Measurements from ENCODE around the gene UGT1A10.
"Not testable (repeated sequence)": the region's sequence is repeated elsewhere in the genome, so short reads cannot be mapped to it uniquely, and the experiment has no call there.

Gene UGT1A10

DNA sequence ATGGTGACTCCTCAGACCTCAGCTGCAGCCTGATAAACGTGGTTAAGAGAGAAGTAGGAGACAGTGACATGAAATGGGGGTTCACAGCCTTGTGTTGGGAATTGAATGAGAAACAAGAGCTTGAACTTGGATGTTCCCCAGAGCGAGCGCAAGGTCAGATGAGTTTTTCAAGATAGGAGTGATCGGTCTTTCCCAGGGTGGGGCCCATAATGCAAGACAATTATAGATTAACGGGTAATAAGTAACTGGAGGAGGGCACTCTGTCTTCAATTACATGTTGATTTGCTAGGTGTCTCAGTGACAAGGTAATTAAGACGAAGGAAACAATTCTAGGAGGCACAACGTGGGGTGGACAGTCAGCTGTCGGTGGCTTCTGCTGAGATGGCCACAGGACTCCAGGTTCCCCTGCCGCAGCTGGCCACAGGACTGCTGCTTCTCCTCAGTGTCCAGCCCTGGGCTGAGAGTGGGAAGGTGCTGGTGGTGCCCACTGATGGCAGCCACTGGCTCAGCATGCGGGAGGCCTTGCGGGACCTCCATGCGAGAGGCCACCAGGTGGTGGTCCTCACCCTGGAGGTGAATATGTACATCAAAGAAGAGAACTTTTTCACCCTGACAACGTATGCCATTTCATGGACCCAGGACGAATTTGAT, 76.5 kb downstream of the UGT1A10 start, which contains the start of gene UGT1A5:
TSS of gene UGT1A5 (plus strand) at position 297 of the 651 bp plus-strand sequence. CDS start at position 382, 85 bp downstream.
- H3K9me3 ChIP-seq (ENCODE audit: low read length) = no peaks in the 10 kb centered on the region
- peaks cover 0 to 3% of the 10 kb centered on the region in 2 donors for H3K27me3 ChIP-seq (ENCODE audit: control insufficient read depth in 1 of 2, insufficient read depth in 2 of 2, low read length in 2 of 2)
- H3K36me3 ChIP-seq (ENCODE audit: insufficient read depth, low read length) = no peaks in the 10 kb centered on the region
- no peaks in the 10 kb centered on the region for H3K4me1 ChIP-seq (ENCODE audit: insufficient read depth, low read length)
- H3K4me3 ChIP-seq (ENCODE audit: low read depth in 1 of 2, low read length in 2 of 2) = no peak within 1 kb of the TSS
- H3K27ac ChIP-seq (ENCODE audit: low read depth, low read length) = no peak within 1 kb of the TSS
- no peak within 1 kb of the TSS for H3K9ac ChIP-seq (ENCODE audit: low read length)

DNA sequence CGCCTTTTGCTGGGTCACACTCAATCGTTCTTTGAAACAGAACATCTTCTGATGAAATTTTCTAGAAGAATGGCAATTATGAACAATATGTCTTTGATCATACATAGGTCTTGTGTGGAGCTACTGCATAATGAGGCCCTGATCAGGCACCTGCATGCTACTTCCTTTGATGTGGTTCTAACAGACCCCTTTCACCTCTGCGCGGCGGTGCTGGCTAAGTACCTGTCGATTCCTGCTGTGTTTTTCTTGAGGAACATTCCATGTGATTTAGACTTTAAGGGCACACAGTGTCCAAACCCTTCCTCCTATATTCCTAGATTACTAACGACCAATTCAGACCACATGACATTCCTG, 77.0 kb downstream of the UGT1A10 start:
- H3K9ac ChIP-seq (ENCODE audit: low read length) = no peak overlapping the region
- no peaks in the 10 kb centered on the region for H3K9me3 ChIP-seq (ENCODE audit: low read length)
- no peak overlapping the region for H3K27ac ChIP-seq (ENCODE audit: low read depth, low read length)
- H3K4me1 ChIP-seq (ENCODE audit: insufficient read depth, low read length) = no peaks in the 10 kb centered on the region
- H3K27me3 ChIP-seq (ENCODE audit: control insufficient read depth in 1 of 2, insufficient read depth in 2 of 2, low read length in 2 of 2) = peaks cover 0 to 3% of the 10 kb centered on the region in 2 donors
- H3K4me3 ChIP-seq (ENCODE audit: low read depth in 1 of 2, low read length in 2 of 2) = no peak overlapping the region
- no peaks in the 10 kb centered on the region for H3K36me3 ChIP-seq (ENCODE audit: insufficient read depth, low read length)

DNA sequence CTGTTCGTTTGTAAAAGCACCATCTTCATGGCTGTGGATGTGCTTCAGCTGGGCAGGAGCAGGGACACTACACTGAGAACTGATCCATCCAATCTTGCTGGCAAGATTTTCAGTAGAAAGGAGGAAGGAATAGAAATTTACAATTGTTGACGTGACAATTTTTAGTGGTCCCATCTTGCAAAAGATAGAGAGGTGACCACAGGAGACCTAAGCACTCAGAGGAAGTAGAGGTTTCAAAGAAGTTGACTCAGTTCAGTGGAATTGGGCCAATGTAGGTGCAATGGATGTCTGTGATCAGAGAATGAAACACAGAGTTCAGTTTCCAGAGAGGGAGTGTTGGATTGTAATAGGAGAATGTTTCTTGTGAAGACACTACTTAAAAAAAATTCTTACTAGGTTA, 77.9 kb downstream of the UGT1A10 start:
- Histone ChIP-seq H3K27ac (ENCODE audit: low read depth, low read length) (no peak overlapping the region), H3K9ac (ENCODE audit: low read length) (no peak overlapping the region), H3K4me3 (ENCODE audit: low read depth in 1 of 2, low read length in 2 of 2) (no peak overlapping the region), H3K27me3 (ENCODE audit: control insufficient read depth in 1 of 2, insufficient read depth in 2 of 2, low read length in 2 of 2) (peaks cover 0 to 3% of the 10 kb centered on the region in 2 donors), H3K36me3 (ENCODE audit: insufficient read depth, low read length) (no peaks in the 10 kb centered on the region), H3K9me3 (ENCODE audit: low read length) (no peaks in the 10 kb centered on the region), H3K4me1 (ENCODE audit: insufficient read depth, low read length) (no peaks in the 10 kb centered on the region)

DNA sequence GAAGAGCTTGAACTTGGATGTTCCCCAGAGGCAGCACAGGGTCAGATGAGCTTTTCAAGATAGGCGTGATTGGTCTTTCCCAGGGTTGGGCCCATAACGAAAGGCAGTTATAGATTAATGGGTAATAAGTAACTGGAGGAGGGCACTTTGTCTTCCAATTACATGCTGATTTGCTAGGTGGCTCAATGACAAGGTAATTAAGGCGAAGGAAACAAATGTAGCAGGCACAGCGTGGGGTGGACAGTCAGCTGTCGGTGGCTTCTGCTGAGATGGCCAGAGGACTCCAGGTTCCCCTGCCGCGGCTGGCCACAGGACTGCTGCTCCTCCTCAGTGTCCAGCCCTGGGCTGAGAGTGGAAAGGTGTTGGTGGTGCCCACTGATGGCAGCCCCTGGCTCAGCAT, 82.3 kb downstream of the UGT1A10 start, which contains the start of gene UGT1A4:
TSS of gene UGT1A4 (plus strand) at position 185 of the 400 bp plus-strand sequence. CDS start at position 270, 85 bp downstream.
- Histone ChIP-seq H3K9ac (ENCODE audit: low read length) (no peak within 1 kb of the TSS), H3K27ac (ENCODE audit: low read depth, low read length) (no peak within 1 kb of the TSS), H3K27me3 (ENCODE audit: control insufficient read depth in 1 of 2, insufficient read depth in 2 of 2, low read length in 2 of 2) (no peaks in the 10 kb centered on the region), H3K4me3 (ENCODE audit: low read depth in 1 of 2, low read length in 2 of 2) (no peak within 1 kb of the TSS), H3K4me1 (ENCODE audit: insufficient read depth, low read length) (no peaks in the 10 kb centered on the region), H3K36me3 (ENCODE audit: insufficient read depth, low read length) (no peaks in the 10 kb centered on the region), H3K9me3 (ENCODE audit: low read length) (no peaks in the 10 kb centered on the region)

DNA sequence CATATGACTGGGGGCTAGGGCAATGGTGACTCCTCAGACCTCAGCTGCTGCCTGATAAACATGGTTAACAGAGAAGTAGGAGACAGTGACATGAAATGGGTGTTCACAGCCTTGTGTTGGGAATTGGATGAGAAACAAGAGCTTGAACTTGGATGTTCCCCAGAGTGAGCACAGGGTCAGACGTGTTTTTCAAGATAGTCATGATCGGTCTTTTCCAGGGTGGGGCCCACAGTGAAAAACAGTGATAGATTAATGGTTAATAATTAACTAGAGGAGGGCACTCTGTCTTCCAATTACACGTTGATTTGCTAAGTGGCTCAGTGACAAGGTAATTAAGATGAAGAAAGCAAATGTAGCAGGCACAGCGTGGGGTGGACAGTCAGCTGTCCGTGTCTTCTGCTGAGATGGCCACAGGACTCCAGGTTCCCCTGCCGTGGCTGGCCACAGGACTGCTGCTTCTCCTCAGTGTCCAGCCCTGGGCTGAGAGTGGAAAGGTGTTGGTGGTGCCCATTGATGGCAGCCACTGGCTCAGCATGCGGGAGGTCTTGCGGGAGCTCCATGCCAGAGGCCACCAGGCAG, 92.6 kb downstream of the UGT1A10 start, which contains the start of gene UGT1A3:
TSS of gene UGT1A3 (plus strand) at position 320 of the 579 bp plus-strand sequence. CDS start at position 405, 85 bp downstream.
- H3K9me3 ChIP-seq (ENCODE audit: low read length) = no peaks in the 10 kb centered on the region
- no peaks in the 10 kb centered on the region for H3K36me3 ChIP-seq (ENCODE audit: insufficient read depth, low read length)
- H3K27ac ChIP-seq (ENCODE audit: low read depth, low read length) = no peak within 1 kb of the TSS
- no peaks in the 10 kb centered on the region for H3K27me3 ChIP-seq (ENCODE audit: control insufficient read depth in 1 of 2, insufficient read depth in 2 of 2, low read length in 2 of 2)
- H3K9ac ChIP-seq (ENCODE audit: low read length) = no peak within 1 kb of the TSS
- no peak within 1 kb of the TSS for H3K4me3 ChIP-seq (ENCODE audit: low read depth in 1 of 2, low read length in 2 of 2)
- H3K4me1 ChIP-seq (ENCODE audit: insufficient read depth, low read length) = no peaks in the 10 kb centered on the region

DNA sequence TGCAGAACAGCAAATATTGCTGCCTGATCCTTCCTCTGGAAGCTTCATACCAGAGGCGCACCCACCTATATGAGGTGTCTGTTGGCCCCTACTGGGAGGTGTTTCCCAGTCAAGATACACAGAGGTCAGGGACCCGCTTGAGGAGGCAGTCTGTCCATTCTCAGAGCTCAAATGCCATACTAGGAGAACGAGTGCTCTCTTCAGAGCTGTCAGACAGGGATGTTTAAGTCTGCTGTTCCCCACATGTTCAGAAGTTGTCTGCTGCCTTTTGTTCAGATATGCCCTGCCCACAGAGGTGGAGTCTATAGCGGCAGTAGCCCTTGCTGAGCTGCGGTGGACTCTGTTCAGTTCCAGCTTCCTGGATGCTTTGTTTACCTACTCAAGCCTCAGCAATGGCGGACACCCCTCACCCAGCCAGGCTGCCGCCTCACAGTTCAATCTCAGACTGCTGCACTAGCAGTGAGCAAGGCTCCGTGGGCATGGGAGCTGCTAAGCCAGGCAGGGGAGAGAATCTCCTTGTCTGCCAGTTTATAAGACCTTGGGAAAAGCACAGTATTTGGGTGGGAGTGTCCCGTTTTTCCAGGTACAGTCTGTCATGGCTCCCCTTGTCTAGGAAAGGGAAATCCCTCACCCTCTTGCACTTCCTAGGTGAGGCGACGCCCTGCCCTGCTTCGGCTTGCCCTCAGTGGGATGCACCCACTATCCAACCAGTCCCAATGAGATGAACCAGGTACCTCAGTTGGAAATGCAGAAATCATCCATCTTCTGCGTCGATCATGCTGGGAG, 100.8 kb downstream of the UGT1A10 start:
- H3K27ac ChIP-seq (ENCODE audit: low read depth, low read length); H3K4me1 ChIP-seq (ENCODE audit: insufficient read depth, low read length); H3K4me3 ChIP-seq (ENCODE audit: low read depth in 1 of 2, low read length in 2 of 2); H3K9ac ChIP-seq (ENCODE audit: low read length); H3K36me3 ChIP-seq (ENCODE audit: insufficient read depth, low read length); H3K27me3 ChIP-seq (ENCODE audit: control insufficient read depth in 1 of 2, insufficient read depth in 2 of 2, low read length in 2 of 2); H3K9me3 ChIP-seq (ENCODE audit: low read length): not testable (repeated sequence)

DNA sequence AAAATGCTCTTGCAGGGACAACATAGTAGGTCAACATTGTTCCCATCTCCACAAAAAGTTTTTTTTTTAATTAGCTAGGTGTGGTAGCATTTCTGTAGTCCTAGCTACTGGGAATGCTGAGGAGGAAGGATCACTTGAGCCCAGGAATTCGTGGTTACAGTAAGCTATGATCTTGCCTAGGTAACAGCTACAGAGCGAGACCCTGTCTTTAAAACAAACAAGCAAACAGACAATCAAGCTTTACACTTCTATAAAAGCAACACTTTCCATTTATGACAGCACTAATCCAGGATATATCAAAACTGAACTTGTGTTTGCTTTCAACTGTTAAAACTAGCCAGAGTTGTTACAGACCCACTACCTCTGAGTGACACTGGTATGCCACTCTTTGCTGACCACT, 104.6 kb downstream of the UGT1A10 start:
- H3K9ac ChIP-seq (ENCODE audit: low read length) = no peak overlapping the region
- H3K36me3 ChIP-seq (ENCODE audit: insufficient read depth, low read length) = no peaks in the 10 kb centered on the region
- H3K4me3 ChIP-seq (ENCODE audit: low read depth in 1 of 2, low read length in 2 of 2) = no peak overlapping the region
- H3K4me1 ChIP-seq (ENCODE audit: insufficient read depth, low read length) = no peaks in the 10 kb centered on the region
- no peaks in the 10 kb centered on the region for H3K9me3 ChIP-seq (ENCODE audit: low read length)
- H3K27me3 ChIP-seq (ENCODE audit: control insufficient read depth in 1 of 2, insufficient read depth in 2 of 2, low read length in 2 of 2) = no peaks in the 10 kb centered on the region
- H3K27ac ChIP-seq (ENCODE audit: low read depth, low read length) = no peak overlapping the region

DNA sequence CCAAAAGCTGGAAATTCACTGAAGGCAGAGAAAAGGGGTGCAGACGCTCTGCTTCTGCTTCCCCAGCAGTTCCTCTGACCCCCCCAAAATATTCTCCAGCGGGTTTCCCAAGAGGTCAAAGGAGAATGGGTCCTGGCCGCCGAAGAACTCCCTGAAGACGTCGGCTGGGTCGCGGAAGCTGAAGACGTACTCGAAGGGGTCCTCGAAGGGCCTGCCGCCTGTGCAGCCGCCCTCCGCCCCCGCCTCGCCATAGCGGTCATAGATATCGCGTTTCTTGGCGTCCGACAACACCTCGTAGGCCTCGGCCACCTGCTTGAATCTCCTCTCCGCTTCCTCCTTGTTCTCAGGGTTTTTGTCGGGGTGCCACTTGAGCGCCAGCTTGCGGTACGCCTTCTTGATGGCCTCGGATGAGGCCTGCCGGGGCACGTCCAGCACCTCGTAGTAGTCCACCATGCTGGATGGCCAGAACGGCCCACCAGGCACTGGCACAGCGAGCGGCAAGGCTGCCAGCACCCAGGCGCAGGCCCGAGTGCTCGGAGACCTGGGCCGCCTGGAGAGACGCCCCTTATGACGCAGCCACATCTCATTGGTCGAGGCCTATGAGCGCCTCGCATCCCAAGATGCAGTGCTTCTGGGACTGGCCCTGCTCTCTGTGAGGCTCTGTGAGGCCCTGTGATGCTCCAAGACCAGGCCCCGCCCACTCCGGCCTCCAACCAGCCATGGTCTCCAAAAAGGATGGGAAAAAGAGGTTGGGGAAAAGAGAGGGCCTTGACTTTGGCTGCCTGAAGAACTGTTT, 107.4 kb downstream of the UGT1A10 start:
- Histone ChIP-seq H3K27ac (ENCODE audit: low read depth, low read length) (no peak overlapping the region), H3K36me3 (ENCODE audit: insufficient read depth, low read length) (no peaks in the 10 kb centered on the region), H3K9me3 (ENCODE audit: low read length) (no peaks in the 10 kb centered on the region), H3K27me3 (ENCODE audit: control insufficient read depth in 1 of 2, insufficient read depth in 2 of 2, low read length in 2 of 2) (no peaks in the 10 kb centered on the region), H3K4me1 (ENCODE audit: insufficient read depth, low read length) (no peaks in the 10 kb centered on the region), H3K4me3 (ENCODE audit: low read depth in 1 of 2, low read length in 2 of 2) (no peak overlapping the region), H3K9ac (ENCODE audit: low read length) (no peak overlapping the region)

DNA sequence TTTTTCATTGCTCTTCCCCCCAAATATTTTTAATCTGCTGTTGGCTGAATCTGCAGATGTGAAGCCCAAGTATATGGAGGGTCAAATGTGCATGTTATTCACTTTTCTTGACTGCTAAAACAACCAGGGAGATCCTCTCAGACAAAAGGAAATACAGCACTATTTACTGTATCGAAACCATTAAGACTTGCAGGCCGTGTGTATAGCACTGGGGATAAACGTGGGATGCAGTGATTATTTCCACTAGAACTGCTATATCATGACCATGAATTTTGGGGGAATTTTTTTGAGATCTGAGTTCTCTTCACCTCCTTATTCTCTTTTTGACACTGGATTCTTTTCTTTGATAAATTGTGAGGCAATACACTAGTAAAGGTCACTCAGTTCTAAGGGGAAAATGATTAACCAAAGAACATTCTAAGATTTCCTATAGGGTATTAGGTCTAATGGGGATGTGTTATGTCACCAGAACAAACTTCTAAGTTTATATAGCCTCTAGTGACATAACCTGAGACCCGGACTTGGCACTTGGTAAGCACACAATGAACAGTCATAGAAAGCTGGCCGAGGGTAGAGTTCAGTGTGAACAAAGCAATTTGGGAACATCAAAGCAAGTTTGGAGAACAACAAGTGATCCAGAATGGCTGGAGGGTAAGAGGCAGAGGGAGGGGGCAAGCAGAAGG, 109.0 kb downstream of the UGT1A10 start:
- no peaks in the 10 kb centered on the region for H3K9me3 ChIP-seq (ENCODE audit: low read length)
- no peak overlapping the region for H3K4me3 ChIP-seq (ENCODE audit: low read depth in 1 of 2, low read length in 2 of 2)
- H3K36me3 ChIP-seq (ENCODE audit: insufficient read depth, low read length) = no peaks in the 10 kb centered on the region
- no peaks in the 10 kb centered on the region for H3K27me3 ChIP-seq (ENCODE audit: control insufficient read depth in 1 of 2, insufficient read depth in 2 of 2, low read length in 2 of 2)
- no peak overlapping the region for H3K27ac ChIP-seq (ENCODE audit: low read depth, low read length)
- no peak overlapping the region for H3K9ac ChIP-seq (ENCODE audit: low read length)
- H3K4me1 ChIP-seq (ENCODE audit: insufficient read depth, low read length) = no peaks in the 10 kb centered on the region

DNA sequence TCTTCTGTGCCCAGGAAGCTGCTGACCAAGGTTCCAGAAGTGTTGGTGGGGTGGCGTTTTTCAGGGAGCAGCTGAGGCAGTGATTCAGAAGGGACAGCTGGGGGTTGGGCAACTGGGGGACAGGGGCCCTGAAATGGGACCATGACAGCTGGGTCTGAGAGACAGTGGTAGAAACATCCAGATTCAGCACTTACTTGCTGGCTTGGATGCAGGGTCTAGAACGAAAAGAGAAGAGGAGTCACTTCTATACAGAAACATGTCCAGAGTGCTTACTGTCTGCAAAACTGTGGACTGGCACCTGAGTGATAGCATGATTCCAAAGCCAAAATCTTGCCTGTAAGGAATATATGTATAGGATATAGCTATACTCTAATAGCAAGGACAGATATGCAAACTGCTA, 109.6 kb downstream of the UGT1A10 start:
- H3K9me3 ChIP-seq (ENCODE audit: low read length); H3K4me3 ChIP-seq (ENCODE audit: low read depth in 1 of 2, low read length in 2 of 2): not testable (repeated sequence)

More for the DNA sequence above, 109.6 kb downstream of the UGT1A10 start:
- H3K4me1 ChIP-seq (ENCODE audit: insufficient read depth, low read length); H3K27me3 ChIP-seq (ENCODE audit: control insufficient read depth in 1 of 2, insufficient read depth in 2 of 2, low read length in 2 of 2); H3K9ac ChIP-seq (ENCODE audit: low read length); H3K27ac ChIP-seq (ENCODE audit: low read depth, low read length); H3K36me3 ChIP-seq (ENCODE audit: insufficient read depth, low read length): not testable (repeated sequence)

Measured in muscle layer of colon (tissue), 2 donors.